ENCODE measurements around the gene OSBPL3.

Gene OSBPL3

GRCh38 chr7:24888653-24889052 lies 91.3 kb downstream of the OSBPL3 start:
- no peak for DNase-seq

GRCh38 chr7:24885716-24886115 lies 94.3 kb downstream of the OSBPL3 start:
- DNase-seq: no peak

- DNase-seq: no peak
These were observed 94.7 kb downstream of the OSBPL3 start for GRCh38 chr7:24885305-24885704.

GRCh38 chr7:24884401-24884800 lies 95.6 kb downstream of the OSBPL3 start:
- DNase-seq: no peak

- no peak for DNase-seq
These were observed 96.4 kb downstream of the OSBPL3 start for GRCh38 chr7:24883622-24884013.

- DNase-seq: peak; percentile 28
These were observed 96.9 kb downstream of the OSBPL3 start for GRCh38 chr7:24882989-24883621.

- DNase-seq: no peak
These were observed 98.4 kb downstream of the OSBPL3 start for GRCh38 chr7:24881623-24882022.

GRCh38 chr7:24880886-24881285 lies 99.1 kb downstream of the OSBPL3 start:
- DNase-seq: no peak

GRCh38 chr7:24879291-24879690 lies 100.7 kb downstream of the OSBPL3 start:
- no peak for DNase-seq

- no peak for DNase-seq
These were observed 102.1 kb downstream of the OSBPL3 start for GRCh38 chr7:24877790-24878311.

- no peak for DNase-seq
These were observed 105.2 kb downstream of the OSBPL3 start for GRCh38 chr7:24874791-24875190.

GRCh38 chr7:24873944-24874343 lies 106.0 kb downstream of the OSBPL3 start:
- no peak for DNase-seq

- no peak for DNase-seq
These were observed 108.2 kb downstream of the OSBPL3 start for GRCh38 chr7:24871770-24872169.

GRCh38 chr7:24870766-24871165 lies 109.2 kb downstream of the OSBPL3 start:
- no peak for DNase-seq

- DNase-seq: no peak
These were observed 110.4 kb downstream of the OSBPL3 start for GRCh38 chr7:24869572-24869971.

GRCh38 chr7:24868741-24869140 lies 111.2 kb downstream of the OSBPL3 start:
- no peak for DNase-seq

- no peak for DNase-seq
These were observed 113.9 kb downstream of the OSBPL3 start for GRCh38 chr7:24866004-24866615.

- DNase-seq: no peak
These were observed 115.7 kb downstream of the OSBPL3 start for GRCh38 chr7:24864214-24864817.

- DNase-seq: no peak
These were observed 116.4 kb downstream of the OSBPL3 start for GRCh38 chr7:24863626-24864025.

GRCh38 chr7:24862461-24862860 lies 117.5 kb downstream of the OSBPL3 start:
- no peak for DNase-seq

- no peak for DNase-seq
These were observed 118.6 kb downstream of the OSBPL3 start for GRCh38 chr7:24861336-24861735.

GRCh38 chr7:24860611-24861010 lies 119.4 kb downstream of the OSBPL3 start:
- DNase-seq: no peak

- no peak for DNase-seq
These were observed 121.6 kb downstream of the OSBPL3 start for GRCh38 chr7:24858108-24858977.

Data from NCI-H446 treated with DMSO at 0.1 percent for 48 hours (cell line).